HepG2 (cell line): ENCODE measurements around the gene CD4. TPM values are rescaled to one million over a fixed set of nuclear protein-coding genes. Genes with fewer than 3 reads are reported as not detected.
A peak's percentile ranks its signal among the peaks of the same experiment; 100 is the strongest.

Experiments used
- AFF4 ChIP-seq: sonication (generic); formaldehyde crosslinking; IDR thresholded peaks from 2 replicates; pipeline ENCODE4 v1.4.0; 2020; ENCODE audit warnings: missing genetic modification reagents
- GMEB1 ChIP-seq: sonication (generic); formaldehyde crosslinking; IDR thresholded peaks from 2 replicates; pipeline ENCODE4 v1.5.1; 2020; ENCODE audit warnings: missing genetic modification reagents, mild to moderate bottlenecking, borderline replicate concordance
- HMGA1 ChIP-seq: sonication (generic); formaldehyde crosslinking; conservative IDR thresholded peaks from 2 replicates; pipeline ENCODE4 v1.4.0; 2020; ENCODE audit warnings: missing genetic modification reagents
- SOX5 ChIP-seq: IDR thresholded peaks from 2 replicates; pipeline ENCODE4 v1.6.1; 2016; ENCODE audit warnings: borderline replicate concordance
- TFDP2 ChIP-seq: sonication (generic); formaldehyde crosslinking; IDR thresholded peaks from 2 replicates; pipeline ENCODE4 v1.4.0; 2020; ENCODE audit warnings: missing genetic modification reagents
- THRA ChIP-seq: sonication (generic); formaldehyde crosslinking; IDR thresholded peaks from 2 replicates; pipeline ENCODE4 v1.4.0; 2020; ENCODE audit warnings: missing genetic modification reagents, borderline replicate concordance
- ZBTB21 ChIP-seq: sonication (generic); formaldehyde crosslinking; IDR thresholded peaks from 2 replicates; pipeline ENCODE4 v1.4.0; 2020; ENCODE audit warnings: missing genetic modification reagents
- ZBTB49 ChIP-seq: sonication (generic); formaldehyde crosslinking; IDR thresholded peaks from 2 replicates; pipeline ENCODE4 v1.4.0; 2020; ENCODE audit warnings: missing genetic modification reagents, borderline replicate concordance
- ZNF33A ChIP-seq: sonication (generic); formaldehyde crosslinking; IDR thresholded peaks from 2 replicates; pipeline ENCODE4 v1.5.1; 2020; ENCODE audit warnings: missing genetic modification reagents, mild to moderate bottlenecking, moderate library complexity, borderline replicate concordance
- ZNF704 ChIP-seq: sonication (generic); formaldehyde crosslinking; IDR thresholded peaks from 2 replicates; pipeline ENCODE4 v1.8.1; 2023; ENCODE audit warnings: mild to moderate bottlenecking, inconsistent platforms, moderate library complexity, missing genetic modification reagents, borderline replicate concordance
- polyA plus RNA-seq, 8 experiments: library from polyadenylated mRNA; depleted of rRNA in 3 of 8; stranded (reverse) in 7 of 8; unstranded in 1 of 8; fragments of >200 nt; fragmentation: Illumina TruSeq in 4 of 8; extraction: Trizol in 4 of 8; gene quantifications; 2 replicates each; pipeline versions ENCODE4 v1.2.1 to v1.2.3, GENCODE V29; 2011 to 2016; ENCODE audit warnings: low read depth in 4 of 8, missing spikeins in 1 of 8, mixed read lengths in 1 of 8; ENCODE audit not compliant: insufficient read depth in 1 of 8
- total RNA-seq, 5 experiments: library from RNA; depleted of rRNA; stranded (reverse); fragments of >200 nt; fragmentation: Illumina TruSeq; extraction: Trizol; gene quantifications; 2 replicates each; pipeline ENCODE4 v1.2.3, GENCODE V29; 2016; ENCODE audit warnings: low read depth in 1 of 5

Gene CD4
- total and polyA plus RNA-seq, 2 of the 13 experiments (the other 11 are each of a cell fraction or from before 2014, with no cell fraction given), result 0.07 to 0.95 TPM

GRCh38 chr12:6867413-6868210 is 78.3 kb downstream of the CD4 start, which contains the start of gene TPI1 (continued):
- TF ChIP-seq HMGA1 (CRISPR knock-in tag) (no peak), ZBTB21 (no peak; the same call in 1 of the 2 replicates), TFDP2 (peak; percentile 47; the same call in 1 of the 2 replicates), ZBTB49 (CRISPR knock-in tag) (no peak), ZNF33A (CRISPR knock-in tag) (no peak), AFF4 (CRISPR knock-in tag) (peak; percentile 78; the same call in 1 of the 2 replicates), ZNF704 (CRISPR knock-in tag) (0 out of 2 replicates have a peak, but pooled peaks have one; percentile 56), SOX5 (CRISPR knock-in tag) (no peak), THRA (CRISPR knock-in tag) (peak; percentile 52), GMEB1 (0 out of 2 replicates have a peak, but pooled peaks have one; percentile 69)
